VCaP (cell line): Measurements from ENCODE around the gene CCDC116.
A peak's percentile ranks its signal among the peaks of the same experiment; 100 is the strongest.

Source experiments
- H3K27ac ChIP-seq: fragments of 450-650 bp; 2 replicates; pipeline ENCODE4 v1.5.1; 2017
- CTCF ChIP-seq: fragments of 450-650 bp; conservative IDR thresholded peaks from 2 replicates; pipeline ENCODE4 v1.5.1; 2017; ENCODE audit warnings: mild to moderate bottlenecking, moderate library complexity

CCDC116 gene

GRCh38 chr22:21657020-21657359, 24.4 kb downstream of the CCDC116 start:
- TF ChIP-seq CTCF = no peak
- peak overlapping the region; percentile 80 for H3K27ac ChIP-seq

- peak; percentile 56 for TF ChIP-seq CTCF
- peak overlapping the region; percentile 80 for H3K27ac ChIP-seq
These were observed 24.9 kb downstream of the CCDC116 start for GRCh38 chr22:21657360-21658032.

GRCh38 chr22:21659864-21660525, 27.4 kb downstream of the CCDC116 start:
- no peak for TF ChIP-seq CTCF
- no peak overlapping the region for H3K27ac ChIP-seq

- no peak overlapping the region for H3K27ac ChIP-seq
- TF ChIP-seq CTCF = no peak
These were observed 28.3 kb downstream of the CCDC116 start for GRCh38 chr22:21660904-21661303.

GRCh38 chr22:21661991-21662390, 29.4 kb downstream of the CCDC116 start:
- no peak for TF ChIP-seq CTCF
- H3K27ac ChIP-seq = no peak overlapping the region

- no peak for TF ChIP-seq CTCF
- no peak overlapping the region for H3K27ac ChIP-seq
These were observed 31.2 kb downstream of the CCDC116 start for GRCh38 chr22:21663738-21664137.

GRCh38 chr22:21665047-21665851, 32.7 kb downstream of the CCDC116 start:
- peak overlapping the region; percentile 93 for H3K27ac ChIP-seq
- no peak for TF ChIP-seq CTCF
